Spleen (tissue), 7 donors: Measurements from ENCODE around the gene BRCA2.

ENCODE experiments used
- CTCF ChIP-seq, 11 experiments: fragments of 200-600 bp in 7 of 11; fragments of 450-650 bp in 4 of 11; sonication (generic) in 4 of 11; IDR thresholded peaks in 8 of 11; conservative IDR thresholded peaks in 3 of 11; 1 replicate in 7 of 11; 2 replicates in 4 of 11; pipeline versions ENCODE4 v1.4.0 to v1.8.0; 2016 to 2021; ENCODE audit warnings: antibody characterized with exemption in 11 of 11, inconsistent platforms in 4 of 11, mild to moderate bottlenecking in 1 of 11
- POLR2A ChIP-seq, 3 donors: fragments of 450-650 bp; IDR thresholded peaks; one replicate each; pipeline ENCODE4 v1.5.1; 2017; ENCODE audit warnings: antibody characterized with exemption in 3 of 3, mild to moderate bottlenecking in 1 of 3
- donor health status: DM: no; HTN: no; CAD: no; lungs with moderate emphysema.
- donor health status: DM: no; HTN: no; CAD: no.
- donor health status: DM: no; HTN: no; CAD: no.

- TF ChIP-seq CTCF (IDR thresholded peaks at IDR 0.05 in 8 of 11, conservative IDR thresholded peaks at IDR 0.05 in 3 of 11), result no peak
- no peak for TF ChIP-seq POLR2A (IDR thresholded peaks at IDR 0.05)
Measured at GRCh38 chr13:32284927-32285632, 30.2 kb upstream of the BRCA2 start.
